Breast epithelium (tissue), 3 donors: ENCODE results near the gene WNT11.

Experiments used
- POLR2AphosphoS5 ChIP-seq, 3 donors: sonication (generic); formaldehyde crosslinking; IDR thresholded peaks; one replicate each; pipeline ENCODE4 v1.6.1; 2017; ENCODE audit warnings: antibody characterized with exemption in 3 of 3
- TF ChIP-seq, protein P1 (sequence below), 3 donors: fragments of 450-650 bp; IDR thresholded peaks; one replicate each; pipeline ENCODE4 v1.5.1; 2016 to 2017; ENCODE audit warnings: antibody characterized with exemption in 3 of 3, mild to moderate bottlenecking in 3 of 3, moderate library complexity in 3 of 3

GRCh38 chr11:76237000-76237649, 30.8 kb upstream of the WNT11 start:
- no peak for TF ChIP-seq POLR2AphosphoS5 (IDR thresholded peaks at IDR 0.05)
- TF ChIP-seq, protein P1, sequence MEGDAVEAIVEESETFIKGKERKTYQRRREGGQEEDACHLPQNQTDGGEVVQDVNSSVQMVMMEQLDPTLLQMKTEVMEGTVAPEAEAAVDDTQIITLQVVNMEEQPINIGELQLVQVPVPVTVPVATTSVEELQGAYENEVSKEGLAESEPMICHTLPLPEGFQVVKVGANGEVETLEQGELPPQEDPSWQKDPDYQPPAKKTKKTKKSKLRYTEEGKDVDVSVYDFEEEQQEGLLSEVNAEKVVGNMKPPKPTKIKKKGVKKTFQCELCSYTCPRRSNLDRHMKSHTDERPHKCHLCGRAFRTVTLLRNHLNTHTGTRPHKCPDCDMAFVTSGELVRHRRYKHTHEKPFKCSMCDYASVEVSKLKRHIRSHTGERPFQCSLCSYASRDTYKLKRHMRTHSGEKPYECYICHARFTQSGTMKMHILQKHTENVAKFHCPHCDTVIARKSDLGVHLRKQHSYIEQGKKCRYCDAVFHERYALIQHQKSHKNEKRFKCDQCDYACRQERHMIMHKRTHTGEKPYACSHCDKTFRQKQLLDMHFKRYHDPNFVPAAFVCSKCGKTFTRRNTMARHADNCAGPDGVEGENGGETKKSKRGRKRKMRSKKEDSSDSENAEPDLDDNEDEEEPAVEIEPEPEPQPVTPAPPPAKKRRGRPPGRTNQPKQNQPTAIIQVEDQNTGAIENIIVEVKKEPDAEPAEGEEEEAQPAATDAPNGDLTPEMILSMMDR (IDR thresholded peaks at IDR 0.05): no peak
